Measurements from ENCODE around the gene RABAC1.
"Not testable (repeated sequence)": the region's sequence is repeated elsewhere in the genome, so short reads cannot be mapped to it uniquely, and the experiment has no call there.

Gene RABAC1

DNA sequence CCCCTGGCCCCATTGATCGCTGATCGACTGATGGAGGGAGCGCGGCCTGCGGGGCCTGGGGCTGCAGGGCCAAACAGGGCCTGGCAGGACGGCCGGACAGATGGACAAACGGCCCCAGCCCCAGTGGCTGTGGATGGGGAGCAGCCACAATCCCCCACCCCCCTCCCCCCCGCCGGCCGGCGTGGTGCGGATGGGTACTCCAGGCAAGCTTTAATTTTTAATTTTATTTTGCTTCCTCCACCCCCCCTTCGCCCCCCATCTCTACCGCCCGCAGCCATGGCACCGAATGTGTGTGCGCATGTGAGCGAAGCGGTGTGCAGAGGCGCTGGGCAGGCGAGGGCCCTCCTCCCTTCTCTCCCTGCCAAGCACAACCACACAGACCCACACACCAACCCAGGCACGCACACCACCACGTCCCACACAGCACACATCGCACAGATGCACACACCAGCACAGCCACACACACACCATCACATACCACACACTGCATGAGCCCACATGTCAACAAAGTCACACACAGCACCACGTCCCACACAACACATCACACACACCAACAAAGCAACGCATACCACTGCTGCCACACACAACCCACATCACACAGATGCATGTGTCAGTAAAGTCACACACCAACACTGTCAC, 43.2 kb downstream of the RABAC1 start:
- no peak for DNase-seq (ENCODE audit: low read depth in 2 of 2)

DNA sequence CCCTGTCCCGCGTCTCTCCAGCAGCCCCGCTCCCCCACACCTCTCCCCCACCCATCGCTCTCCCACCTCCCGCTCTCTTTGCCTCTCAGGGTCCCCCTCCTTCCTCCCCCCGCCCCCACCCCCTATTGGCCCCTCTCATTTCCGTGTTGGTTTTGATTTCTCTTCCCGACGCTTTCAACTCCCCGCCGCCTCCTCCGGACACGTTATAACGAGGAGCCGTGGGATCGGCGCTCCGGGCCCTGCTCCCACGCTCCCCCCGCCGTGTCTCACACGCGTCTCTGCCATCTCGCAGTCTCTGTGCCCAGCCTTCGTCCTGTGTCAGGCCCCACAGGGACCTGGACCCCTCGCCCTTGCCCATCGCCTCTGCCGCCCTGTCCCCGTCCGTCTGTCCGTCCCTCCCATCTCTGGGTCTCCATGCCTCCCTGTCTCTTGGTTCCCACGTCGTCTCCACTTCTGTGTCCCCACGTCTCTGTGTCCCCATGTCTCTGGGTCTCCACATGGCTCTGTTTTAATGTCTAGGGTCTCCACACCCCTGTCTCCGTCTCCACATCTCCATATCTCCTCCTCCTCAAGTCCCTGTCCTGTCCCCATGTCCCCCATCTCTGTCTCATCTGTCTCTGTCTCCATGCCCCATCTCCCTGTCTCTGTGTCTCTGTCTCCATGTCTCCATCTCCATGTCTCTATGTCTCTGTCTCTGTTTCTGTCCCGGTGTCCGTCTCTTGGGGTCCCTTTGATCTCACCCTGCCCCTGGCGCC, 43.9 kb downstream of the RABAC1 start:
- no peak for DNase-seq (ENCODE audit: low read depth in 2 of 2)

DNA sequence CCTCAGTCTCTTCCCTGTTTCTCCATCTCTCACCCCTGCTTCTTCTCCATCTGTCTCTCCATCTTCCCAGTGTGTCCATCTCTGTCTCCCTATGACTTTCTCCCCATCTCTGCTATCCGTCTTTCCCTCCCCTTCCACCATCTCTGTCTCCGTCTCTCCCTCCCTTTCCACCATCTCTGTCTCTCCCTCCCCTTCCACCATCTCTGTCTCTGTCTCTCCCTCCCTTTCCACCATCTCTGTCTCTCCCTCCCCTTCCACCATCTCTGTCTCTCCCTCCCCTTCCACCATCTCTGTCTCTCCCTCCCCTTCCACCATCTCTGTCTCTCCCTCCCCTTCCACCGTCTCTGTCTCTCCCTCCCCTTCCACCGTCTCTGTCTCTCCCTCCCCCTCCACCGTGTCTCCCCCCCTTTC, 44.7 kb downstream of the RABAC1 start:
- DNase-seq (ENCODE audit: low read depth in 2 of 2): not testable (repeated sequence)

DNA sequence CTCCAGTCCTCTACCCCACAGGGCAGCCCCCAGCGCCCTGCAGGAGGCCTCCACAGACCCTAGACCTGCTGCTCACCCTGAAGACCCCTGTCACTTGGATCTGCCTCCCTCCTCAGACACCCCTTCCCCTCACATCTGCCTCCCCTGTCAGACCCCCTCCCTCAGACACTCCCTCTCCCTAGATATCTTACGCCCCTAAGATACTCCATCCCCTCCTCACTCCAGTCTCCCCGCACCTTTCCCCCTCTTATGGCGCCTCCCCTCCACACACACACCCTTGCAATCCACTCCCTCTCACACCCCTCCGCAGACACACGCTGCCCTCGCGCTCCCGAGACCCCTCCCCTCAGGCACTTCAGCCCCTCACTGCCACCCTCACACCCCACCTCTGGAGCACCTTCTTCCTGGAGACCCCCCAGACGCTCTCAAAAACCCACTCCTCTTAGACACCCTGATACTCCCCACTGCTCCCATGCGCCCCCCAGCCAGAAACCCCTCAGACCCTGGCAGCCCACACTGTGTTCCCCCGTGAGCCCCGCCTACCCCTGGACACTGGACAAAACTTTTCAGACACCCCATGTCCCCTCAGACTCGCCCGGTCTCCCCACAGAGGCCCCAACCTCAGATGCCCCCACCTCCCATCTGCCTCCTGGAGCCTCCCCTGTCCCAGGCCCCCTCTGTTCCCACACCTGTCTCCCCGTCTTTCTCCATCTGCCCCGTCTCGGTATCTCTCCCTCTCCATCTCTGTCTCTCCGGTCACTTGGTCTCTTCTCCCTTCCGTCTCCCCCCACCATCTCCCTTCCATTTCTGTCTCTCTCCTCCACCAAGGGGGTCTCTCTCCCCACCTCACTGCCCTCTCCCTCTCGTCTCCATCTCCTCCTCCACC, 45.3 kb downstream of the RABAC1 start:
- DNase-seq (ENCODE audit: low read depth in 2 of 2): no peak

DNA sequence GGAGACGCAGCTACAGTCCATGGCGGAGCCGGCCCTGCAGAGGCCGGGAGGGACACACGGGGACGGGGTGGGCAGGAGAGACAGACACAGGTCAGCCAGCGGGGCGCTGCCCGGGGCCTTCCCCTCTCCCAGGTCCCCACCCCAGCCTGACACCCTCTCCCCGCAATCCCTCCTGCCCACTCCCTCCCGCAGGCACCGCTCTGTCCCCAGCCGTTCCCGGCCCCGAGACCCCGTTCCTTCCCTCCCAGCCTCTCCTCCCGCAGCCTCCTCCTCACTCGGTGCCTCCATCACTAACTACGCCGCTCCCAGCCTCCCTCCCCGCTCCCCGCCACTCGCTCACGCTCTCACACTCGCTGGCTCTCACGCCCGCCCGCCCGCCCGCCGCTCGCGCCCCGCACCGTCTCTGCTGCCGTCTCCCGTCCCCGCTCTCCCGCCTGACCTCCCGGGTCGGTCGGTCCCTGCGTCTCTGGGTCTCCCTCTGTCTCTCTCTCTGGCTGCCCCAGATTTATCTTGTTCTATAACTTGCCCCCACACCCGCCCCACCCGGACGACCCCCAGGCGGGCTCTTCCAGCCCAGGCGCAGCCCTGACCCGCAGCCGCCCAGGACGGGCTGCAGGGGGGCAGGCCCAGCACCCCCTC, 46.1 kb downstream of the RABAC1 start:
- DNase-seq (ENCODE audit: low read depth in 2 of 2): no peak

DNA sequence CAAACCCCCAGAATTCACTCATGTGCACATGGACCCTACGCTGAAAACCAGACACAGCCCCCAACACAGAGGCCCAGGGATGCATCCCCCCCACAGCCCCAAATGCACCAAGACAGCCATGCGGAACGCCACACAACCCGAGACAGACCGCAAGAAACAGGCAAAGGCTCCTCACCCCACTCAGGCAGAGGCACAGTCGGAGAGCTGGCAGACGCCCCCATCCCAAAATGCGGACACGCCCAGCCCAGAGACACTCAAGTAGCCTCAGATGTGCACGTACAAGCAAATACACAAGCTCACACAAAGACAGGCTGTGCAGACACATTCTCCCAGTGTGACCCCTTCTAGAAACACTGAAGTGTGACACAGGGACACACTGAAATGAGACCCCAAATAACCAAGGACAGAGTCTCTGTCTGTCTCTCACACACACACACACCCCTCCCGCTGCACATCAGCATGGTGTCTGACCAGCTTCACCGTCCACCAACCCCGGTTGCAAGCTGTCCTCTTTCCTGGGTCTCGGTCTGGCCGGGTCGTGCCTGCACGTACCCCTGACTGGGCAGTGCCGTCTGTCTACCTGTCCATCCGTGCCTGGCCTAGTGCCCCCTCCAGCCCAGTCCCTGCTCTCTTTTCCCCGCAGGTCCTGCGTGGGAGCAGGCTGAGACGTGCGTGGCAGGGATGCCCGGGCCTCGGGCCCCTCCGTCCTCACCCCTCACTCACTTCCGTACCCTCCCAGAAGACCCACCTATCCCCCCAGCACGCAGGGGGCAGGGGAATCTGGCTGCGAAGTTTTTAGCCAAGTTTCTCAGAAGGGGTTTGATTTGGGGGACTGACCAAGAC, 47.0 kb downstream of the RABAC1 start:
- DNase-seq (ENCODE audit: low read depth in 2 of 2): no peak

DNA sequence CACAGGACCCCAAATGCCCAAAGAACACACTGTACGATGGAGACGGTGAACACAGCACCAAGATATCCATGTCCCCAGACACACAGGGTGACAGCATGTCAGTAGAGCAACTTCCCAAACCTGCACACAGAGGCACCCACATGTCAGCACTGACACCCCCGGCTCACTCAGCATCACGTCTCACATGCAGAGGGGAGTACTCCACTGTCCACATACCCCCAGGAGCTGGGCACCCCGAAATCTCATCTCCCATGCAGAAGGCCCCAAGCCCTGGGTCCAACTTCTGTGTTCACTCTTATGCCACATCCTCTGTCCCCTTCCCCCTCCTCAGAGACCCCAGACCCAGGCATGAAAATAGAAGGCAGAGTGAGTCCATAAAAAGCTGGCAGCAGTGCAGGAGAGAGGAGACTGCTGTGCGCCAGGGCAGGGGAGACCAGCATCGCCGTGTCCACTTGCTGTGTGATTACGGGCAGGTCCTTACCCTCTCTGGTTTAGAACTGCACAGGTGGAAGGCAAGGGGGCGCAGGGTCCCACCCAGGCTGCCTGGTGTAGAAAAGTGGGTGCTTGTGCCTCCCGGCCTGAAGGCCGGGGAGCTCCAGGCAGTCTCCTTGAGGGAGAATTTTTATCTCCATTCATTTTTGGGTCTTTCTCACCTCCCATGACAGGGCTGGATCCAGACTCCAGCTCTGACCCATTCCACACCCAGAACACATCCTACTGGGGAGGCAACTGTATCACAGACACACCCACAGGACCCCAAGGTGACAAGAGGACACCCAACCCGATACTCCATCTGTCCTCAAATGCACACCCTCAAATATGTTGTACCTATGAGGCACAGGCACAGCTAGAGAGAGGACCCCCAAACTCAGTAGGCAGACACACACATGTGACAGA, 47.9 kb downstream of the RABAC1 start:
- DNase-seq (ENCODE audit: low read depth in 2 of 2): no peak

DNA sequence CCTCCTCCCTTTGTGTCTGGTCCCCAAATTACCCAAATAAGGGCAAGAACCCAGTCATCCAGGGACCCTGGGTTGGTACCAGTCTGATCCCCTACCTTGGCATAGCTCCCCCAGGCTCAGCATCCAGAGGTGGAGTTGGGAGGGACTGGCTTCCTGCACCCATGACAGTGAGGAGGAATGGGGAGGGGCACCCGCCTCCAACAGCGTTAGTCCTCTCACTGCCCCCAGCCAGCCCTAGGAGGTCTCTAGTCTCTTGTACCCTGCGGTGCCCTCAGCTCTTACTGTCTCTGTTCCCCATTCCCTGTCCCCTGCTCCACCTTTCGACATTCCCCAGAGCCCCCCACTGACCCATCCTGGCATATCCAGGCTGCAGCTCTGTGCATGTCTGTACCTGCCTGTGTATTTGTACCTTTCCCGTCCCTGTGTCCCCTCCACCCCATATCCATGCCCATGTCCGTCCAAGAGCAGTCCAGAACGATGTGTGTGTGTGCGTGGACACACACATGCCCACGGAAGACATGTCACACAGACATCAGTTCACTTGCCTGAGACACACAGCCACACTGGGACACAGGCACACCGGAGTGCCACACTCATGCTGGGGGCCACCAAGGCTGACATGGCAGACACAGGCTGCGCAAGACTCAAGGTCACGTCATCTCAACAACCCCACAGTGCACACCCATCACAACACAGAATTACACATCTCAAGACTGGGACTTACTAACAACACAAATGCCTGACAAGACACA, 48.7 kb downstream of the RABAC1 start:
- DNase-seq (ENCODE audit: low read depth in 2 of 2): no peak

DNA sequence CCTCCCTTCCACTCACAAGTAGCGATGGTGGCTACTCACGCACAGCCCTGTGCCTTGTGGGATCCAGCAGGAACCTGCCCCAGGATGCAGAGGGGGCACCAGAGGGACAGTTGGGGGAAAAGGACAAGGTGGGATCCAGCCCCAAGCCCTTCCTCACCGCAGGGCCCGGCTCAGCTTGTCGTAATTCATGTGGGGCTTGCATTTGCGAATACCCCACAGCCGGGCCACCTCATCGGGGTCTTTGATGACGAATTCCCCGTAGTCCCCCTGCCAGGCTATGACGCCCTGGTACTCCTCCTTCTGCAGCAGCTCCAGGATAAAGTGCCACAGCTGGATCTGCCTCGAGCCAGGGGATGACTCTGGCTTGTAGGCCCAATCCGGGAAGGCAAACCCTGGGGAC, 49.4 kb downstream of the RABAC1 start:
- no peak for DNase-seq (ENCODE audit: low read depth in 2 of 2)

DNA sequence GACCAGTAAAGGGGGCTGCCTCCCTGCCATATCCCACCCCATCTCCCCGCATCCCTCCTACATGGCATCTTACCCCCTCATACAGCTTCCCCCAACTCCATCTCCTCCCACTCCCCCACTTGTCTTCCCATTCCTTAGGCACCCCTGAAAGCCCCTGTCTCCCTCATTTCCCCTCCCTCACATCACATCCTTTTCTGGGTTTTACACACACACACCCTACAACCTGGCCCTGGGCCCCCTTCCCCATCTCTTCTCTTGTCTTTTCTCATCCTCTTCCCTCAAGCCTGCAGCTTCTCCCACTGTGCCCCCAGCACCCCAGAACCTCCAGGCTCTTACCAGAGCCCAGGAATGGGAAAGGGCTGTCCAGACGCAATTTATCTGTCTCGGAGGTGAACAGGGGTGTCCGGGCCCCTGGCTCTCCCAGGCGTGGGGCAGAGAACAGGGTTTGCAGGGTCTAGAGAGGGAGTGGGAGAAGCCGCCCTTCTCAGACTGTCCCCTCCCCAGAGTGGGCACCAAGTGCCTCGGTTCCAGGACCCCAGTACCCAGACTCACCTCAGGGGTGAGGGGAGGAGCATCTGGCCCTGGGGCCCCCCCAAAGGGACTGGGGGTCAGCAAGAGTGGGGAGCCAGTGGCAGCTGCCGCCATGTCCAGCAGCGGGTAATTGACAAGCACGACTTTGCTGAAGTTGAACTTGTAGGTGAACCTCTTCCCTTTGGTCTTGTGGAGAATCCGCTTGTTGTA, 50.2 kb downstream of the RABAC1 start:
- no peak for DNase-seq (ENCODE audit: low read depth in 2 of 2)

DNA sequence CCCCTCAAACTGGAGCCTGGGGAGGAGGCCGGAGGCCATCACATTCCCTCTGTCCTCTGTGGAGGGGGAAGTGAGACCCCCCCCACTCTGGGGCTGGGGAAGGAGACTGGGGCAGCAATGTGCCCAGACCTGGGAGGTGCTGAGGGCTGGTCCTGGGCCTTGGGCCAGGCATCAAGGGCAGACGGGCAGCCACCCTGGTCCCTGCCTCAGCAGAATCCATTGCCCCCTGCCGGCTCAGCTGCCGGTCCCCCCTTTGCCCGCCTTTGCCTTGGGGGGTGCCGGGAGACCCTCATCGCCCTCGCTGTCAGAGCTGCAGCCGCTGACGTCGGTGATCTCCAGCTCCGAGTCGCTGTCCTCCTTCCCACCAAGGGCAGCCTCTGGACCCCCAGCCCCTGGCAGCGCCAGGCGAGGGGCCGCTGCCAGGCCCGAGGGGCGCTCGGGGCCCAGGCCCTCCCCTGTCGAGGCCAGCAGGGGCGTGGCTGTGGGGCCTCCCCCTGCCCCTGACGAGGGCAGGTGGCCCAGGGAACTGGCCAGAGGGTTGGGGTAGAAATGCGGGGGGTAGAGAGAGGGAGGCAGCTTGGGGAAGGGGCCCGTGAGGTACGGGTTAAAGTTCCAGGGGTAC, 51.0 kb downstream of the RABAC1 start:
- DNase-seq (ENCODE audit: low read depth in 2 of 2): no peak

DNA sequence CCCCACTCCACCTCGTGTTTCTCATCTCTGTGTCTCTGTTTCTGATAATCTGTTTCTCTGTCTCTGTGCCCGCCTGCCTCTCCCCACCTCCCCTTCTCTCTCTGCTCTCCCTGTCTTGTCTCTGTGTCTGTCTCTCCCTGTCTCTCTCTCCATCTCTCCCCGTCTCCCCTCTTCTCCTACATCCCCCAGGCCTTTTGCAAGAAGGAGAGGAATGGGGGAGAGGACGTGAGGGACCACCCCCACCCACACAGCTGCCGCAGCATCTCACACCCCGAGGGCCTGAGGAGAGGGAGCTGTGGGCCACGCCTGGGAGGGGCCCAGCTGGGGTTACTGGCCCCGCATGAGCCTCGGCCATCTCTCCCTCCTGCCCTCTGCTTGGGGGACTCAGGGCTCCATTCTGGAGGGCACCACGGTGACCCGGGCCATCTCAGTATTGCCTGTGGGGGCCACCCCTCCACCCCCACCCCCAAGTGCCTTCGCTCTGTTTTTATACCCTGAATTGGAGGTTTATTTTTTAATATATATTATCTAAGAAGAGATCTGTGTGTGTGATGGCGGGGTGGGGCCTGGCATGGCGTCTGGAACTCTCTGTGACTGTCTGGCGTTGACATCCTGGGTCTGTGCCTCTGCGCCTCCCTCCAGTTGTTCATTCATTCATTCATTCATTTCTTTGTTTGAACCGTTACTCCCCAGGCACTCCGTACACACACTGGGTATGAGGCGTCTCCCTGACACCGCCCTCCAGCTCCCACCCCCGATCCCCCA, 52.0 kb downstream of the RABAC1 start:
- no peak for DNase-seq (ENCODE audit: low read depth in 2 of 2)

Data from activated CD8-positive, alpha-beta memory T cell treated with anti-CD3 and anti-CD28 coated beads for 4 hours (primary cell).